GM12892 (cell line): ENCODE data around the gene MYH14.

Source experiments
- DNase-seq: peaks from one replicate; pipeline ENCODE4 v3.0.0; 2011; ENCODE audit not compliant: insufficient read length
- FAIRE-seq: peaks from 2 replicates; lab custom pipeline; 2011; peaks lifted over from hg19 to GRCh38; lab: Jason Lieb, UNC
- POLR2A ChIP-seq: IDR thresholded peaks from 2 replicates; pipeline ENCODE4 v1.6.1; 2011; ENCODE audit warnings: low read depth, low read length, control low read depth
- POLR2AphosphoS5 ChIP-seq: IDR thresholded peaks from 2 replicates; pipeline ENCODE4 v1.6.1; 2011; ENCODE audit warnings: low read depth, low read length, control low read depth
- TAF1 ChIP-seq: IDR thresholded peaks from 2 replicates; pipeline ENCODE4 v1.6.1; 2011; ENCODE audit warnings: low read depth, mild to moderate bottlenecking, control low read depth, low read length, borderline replicate concordance

The MYH14 gene

GRCh38 chr19:50252887-50253268 is 49.5 kb downstream of the MYH14 start:
- no peak for FAIRE-seq
- no peak for DNase-seq
- TF ChIP-seq POLR2AphosphoS5 (no peak), POLR2A (no peak), TAF1 (no peak)

- DNase-seq (no peak), FAIRE-seq (no peak)
- TF ChIP-seq TAF1, result no peak
- TF ChIP-seq POLR2A, result no peak
- TF ChIP-seq POLR2AphosphoS5, result no peak
These were observed 51.7 kb downstream of the MYH14 start for GRCh38 chr19:50255115-50255514.

GRCh38 chr19:50257141-50257540 is 53.7 kb downstream of the MYH14 start:
- DNase-seq, result no peak
- TF ChIP-seq TAF1 (no peak), POLR2AphosphoS5 (no peak), POLR2A (no peak)
- FAIRE-seq, result no peak

- DNase-seq (no peak), FAIRE-seq (no peak)
- no peak for TF ChIP-seq TAF1
- TF ChIP-seq POLR2AphosphoS5, result no peak
- no peak for TF ChIP-seq POLR2A
These were observed 55.5 kb downstream of the MYH14 start for GRCh38 chr19:50258918-50259372.

GRCh38 chr19:50261446-50261970 is 58.1 kb downstream of the MYH14 start:
- DNase-seq (no peak), FAIRE-seq (no peak)
- TF ChIP-seq TAF1, result no peak
- TF ChIP-seq POLR2AphosphoS5, result no peak
- no peak for TF ChIP-seq POLR2A

GRCh38 chr19:50263176-50263575 is 59.8 kb downstream of the MYH14 start:
- no peak for DNase-seq
- FAIRE-seq, result no peak
- TF ChIP-seq TAF1, result no peak
- no peak for TF ChIP-seq POLR2AphosphoS5
- no peak for TF ChIP-seq POLR2A

GRCh38 chr19:50264483-50265186 is 61.2 kb downstream of the MYH14 start:
- FAIRE-seq (no peak), DNase-seq (no peak)
- TF ChIP-seq POLR2A, result no peak
- TF ChIP-seq POLR2AphosphoS5, result no peak
- TF ChIP-seq TAF1, result no peak

GRCh38 chr19:50266041-50266440 is 62.6 kb downstream of the MYH14 start:
- FAIRE-seq (no peak), DNase-seq (no peak)
- TF ChIP-seq TAF1 (no peak), POLR2A (no peak), POLR2AphosphoS5 (no peak)

GRCh38 chr19:50266896-50267295 is 63.5 kb downstream of the MYH14 start:
- DNase-seq (no peak), FAIRE-seq (no peak)
- TF ChIP-seq TAF1 (no peak), POLR2A (no peak), POLR2AphosphoS5 (no peak)

GRCh38 chr19:50268041-50268440 is 64.6 kb downstream of the MYH14 start:
- no peak for DNase-seq
- TF ChIP-seq POLR2A, result no peak
- no peak for TF ChIP-seq TAF1
- TF ChIP-seq POLR2AphosphoS5, result no peak
- no peak for FAIRE-seq

GRCh38 chr19:50268501-50268900 is 65.1 kb downstream of the MYH14 start:
- DNase-seq (no peak), FAIRE-seq (no peak)
- TF ChIP-seq POLR2AphosphoS5, result no peak
- TF ChIP-seq TAF1, result no peak
- no peak for TF ChIP-seq POLR2A

- TF ChIP-seq TAF1 (no peak), POLR2A (no peak), POLR2AphosphoS5 (no peak)
- DNase-seq (no peak), FAIRE-seq (no peak)
These were observed 66.2 kb downstream of the MYH14 start for GRCh38 chr19:50269653-50270052.
